Heart right ventricle (tissue), 16 donors: ENCODE data around the gene ALG12. TPM values are rescaled to one million over a fixed set of nuclear protein-coding genes. Genes with fewer than 3 reads are reported as not detected.

ENCODE experiments used
- ATAC-seq, 8 donors: fragments of 200-7000 bp; cut with Tn5 transposase; one replicate each; pipeline ENCODE4 v1.9.1; 2020; ENCODE audit warnings: mild to moderate bottlenecking in 8 of 8, moderate library complexity in 8 of 8, moderate number of reproducible peaks in 1 of 8
- DNase-seq, 2 donors: peaks; one replicate each; pipeline ENCODE4 v3.0.0-alpha.2; 2020
- H3K27ac ChIP-seq, 10 donors: fragments of 200-600 bp; sonication (generic) in 2 of 10; one replicate each; pipeline versions ENCODE4 v1.5.0 to v1.8.0; 2020 to 2022; ENCODE audit warnings: mild to moderate bottlenecking in 3 of 10
- H3K27me3 ChIP-seq, 7 donors: fragments of 200-600 bp; one replicate each; pipeline ENCODE4 v1.8.0; 2021 to 2022; ENCODE audit warnings: mild to moderate bottlenecking in 2 of 7
- H3K36me3 ChIP-seq, 9 donors: fragments of 200-600 bp; sonication (generic) in 1 of 9; one replicate each; pipeline versions ENCODE4 v1.5.0 to v1.8.0; 2020 to 2022; ENCODE audit warnings: mild to moderate bottlenecking in 2 of 9
- H3K4me1 ChIP-seq, 9 donors: fragments of 200-600 bp; sonication (generic) in 1 of 9; one replicate each; pipeline versions ENCODE4 v1.5.0 to v1.8.0; 2020 to 2022; ENCODE audit warnings: mild to moderate bottlenecking in 4 of 9
- H3K4me3 ChIP-seq, 10 donors: fragments of 200-600 bp; sonication (generic) in 2 of 10; one replicate each; pipeline versions ENCODE4 v1.5.0 to v1.8.0; 2020 to 2022; ENCODE audit warnings: mild to moderate bottlenecking in 7 of 10, moderate library complexity in 2 of 10
- H3K9me3 ChIP-seq, 11 donors: fragments of 200-600 bp in 10 of 11; sonication (generic) in 2 of 11; one replicate each; pipeline versions ENCODE4 v1.5.0 to v1.8.0; 2013 to 2022; ENCODE audit warnings: mild to moderate bottlenecking in 2 of 11, control low read depth in 1 of 11, moderate library complexity in 1 of 11
- CTCF ChIP-seq, 9 donors: fragments of 200-600 bp; sonication (generic) in 2 of 9; IDR thresholded peaks; one replicate each; pipeline versions ENCODE4 v1.5.0 to v1.8.0; 2021 to 2022; ENCODE audit warnings: antibody characterized with exemption in 9 of 9, mild to moderate bottlenecking in 5 of 9, moderate library complexity in 1 of 9
- WGBS, 2 donors: extraction: QIAGEN DNeasy Blood & Tissue Kit; methylation state at CpG; one replicate each; pipeline ENCODE4 v1.1.7; 2013; ENCODE audit warnings: inconsistent platforms in 1 of 2; 5-methylcytosine and 5-hydroxymethylcytosine counted together
- intact Hi-C, 10 donors: fragments of 100-400 bp; cut with DNase I; formaldehyde crosslinking; loops; one replicate each; pipeline versions ENCODE4 v1.11.1 to v1.14.2; 2022
- polyA plus RNA-seq, 2 donors: library from polyadenylated mRNA; stranded (reverse); fragments of 200-250 nt; gene quantifications; one replicate each; pipeline ENCODE4 v1.2.3, GENCODE V29; 2013
- total RNA-seq, 10 donors: library from RNA; stranded (reverse); fragmentation: NEBNext Ultra II Directional in 3 of 10; extraction: Animal tissue kit (Norgen Biotek cat#: 25700) in 3 of 10; gene quantifications; one replicate each; pipeline versions ENCODE4 v1.2.1 to v1.2.4, GENCODE V29; 2021 to 2023
- donor health status: Arrhythmogenic right ventricular cardiomyopathy.
- donor health status: ischemic (EF 13 %, LVEDD 7.1; RV severe dilation, severe dysfunction).
- donor health status: healthy with polysubstance abuse.
- donor health status: DM: no; HTN: yes; CAD: no.
- donor health status: DM: no; HTN: no; CAD: no.
- donor health status: ischemic (EF 25% LVEDD 6.9; RV normal size, moderate dysfunction).
- donor health status: ischemic (EF 25% LVEDD 5.7; RV mildly dilated, moderate dysfunction).
- donor health status: healthy.
- donor health status: DM: yes; HTN: yes; CAD: no.
- donor health status: Ischemic cardiomyopathy.
- donor health status: ischemic (EF 35%, LVEDD 5.7; RV mildly dilated, moderate dysfunction).
- donor health status: nonischemic (EF 11% LVEDD 7.7; RV severe dilation, severe dysfunction).
- donor health status: DM: yes; HTN: yes; CAD: no.
- donor health status: PGD.
- donor health status: ischemic (EF 29% LVEDD 5.4; RV normal size, mild dysfunction).
- donor health status: nonischemic (EF 23%, LVEDD 6.1; RV moderate dilation, normal function).

The ALG12 gene
- total and polyA plus RNA-seq, 12 donors = 9.6 to 19.8 (median 14.1) TPM

GRCh38 chr22:49878206-49878605 lies 40.0 kb downstream of the ALG12 start:
- ATAC-seq = no peak
- TF ChIP-seq CTCF (IDR thresholded peaks at IDR 0.05) = no peak
- H3K27ac ChIP-seq = no peak overlapping the region

GRCh38 chr22:49877642-49878041 lies 40.6 kb downstream of the ALG12 start:
- ATAC-seq (no peak), DNase-seq (no peak)
- intact Hi-C loops = no loop called here
- H3K27ac ChIP-seq = no peak overlapping the region
- peaks cover 0 to 15% (median 0%) of the 10 kb centered on the region in 9 donors for H3K36me3 ChIP-seq
- H3K27me3 ChIP-seq = no peaks in the 10 kb centered on the region
- H3K4me3 ChIP-seq = no peak overlapping the region
- 98 to 99% methylated on average over 7 of the region's 7 CpGs for WGBS, 2 donors
- peaks cover 0 to 6% (median 0%) of the 10 kb centered on the region in 11 donors for H3K9me3 ChIP-seq
- TF ChIP-seq CTCF (IDR thresholded peaks at IDR 0.05) = no peak
- peaks cover 0 to 16% (median 0%) of the 10 kb centered on the region in 9 donors for H3K4me1 ChIP-seq

More at GRCh38 chr22:49878206-49878605, 40.0 kb downstream of the ALG12 start:
- H3K27me3 ChIP-seq = no peaks in the 10 kb centered on the region
- no peak overlapping the region for H3K4me3 ChIP-seq
- H3K36me3 ChIP-seq = peaks cover 0 to 16% (median 0%) of the 10 kb centered on the region in 9 donors
- H3K4me1 ChIP-seq = peaks cover 0 to 20% (median 0%) of the 10 kb centered on the region in 9 donors
- intact Hi-C loops = no loop called here
- 95 to 97% methylated on average over 8 of the region's 8 CpGs for WGBS, 2 donors
- peaks cover 0 to 6% (median 0%) of the 10 kb centered on the region in 11 donors for H3K9me3 ChIP-seq
- DNase-seq = no peak

- 88% methylated on average over 16 of the region's 16 CpGs for WGBS, 2 donors
- ATAC-seq (no peak), DNase-seq (no peak)
- H3K36me3 ChIP-seq = peaks cover 0 to 15% (median 0%) of the 10 kb centered on the region in 9 donors
- intact Hi-C loops = no loop called here
- H3K4me1 ChIP-seq = no peaks in the 10 kb centered on the region
- peaks cover 0 to 23% (median 4%) of the 10 kb centered on the region in 11 donors for H3K9me3 ChIP-seq
- TF ChIP-seq CTCF (IDR thresholded peaks at IDR 0.05) = no peak
- H3K4me3 ChIP-seq = no peak overlapping the region
- no peaks in the 10 kb centered on the region for H3K27me3 ChIP-seq
- no peak overlapping the region for H3K27ac ChIP-seq
Measured at GRCh38 chr22:49873228-49873940, 44.9 kb downstream of the ALG12 start.

GRCh38 chr22:49872347-49872746 lies 45.9 kb downstream of the ALG12 start:
- H3K36me3 ChIP-seq = peaks cover 0 to 15% (median 0%) of the 10 kb centered on the region in 9 donors
- intact Hi-C loops = no loop called here

More at GRCh38 chr22:49872347-49872746, 45.9 kb downstream of the ALG12 start:
- DNase-seq (no peak), ATAC-seq (no peak)
- WGBS, 2 donors = 91 to 94% methylated on average over 7 of the region's 7 CpGs
- Histone ChIP-seq H3K27ac (no peak overlapping the region), H3K9me3 (peaks cover 0 to 34% (median 4%) of the 10 kb centered on the region in 11 donors), H3K4me3 (no peak overlapping the region), H3K4me1 (peaks cover 0 to 4% (median 0%) of the 10 kb centered on the region in 9 donors), H3K27me3 (no peaks in the 10 kb centered on the region)
- TF ChIP-seq CTCF (IDR thresholded peaks at IDR 0.05) = no peak
